Measurements from ENCODE around the gene TMEM132E.
A peak's percentile ranks its signal among the peaks of the same experiment; 100 is the strongest.

TMEM132E gene

GRCh38 chr17:34570506-34570905, 8.9 kb upstream of the TMEM132E start:
- DNase-seq, result no peak

- DNase-seq, result no peak
Measured at GRCh38 chr17:34571428-34572130, 7.8 kb upstream of the TMEM132E start.

- DNase-seq, result no peak
Measured at GRCh38 chr17:34572483-34572882, 6.9 kb upstream of the TMEM132E start.

GRCh38 chr17:34575182-34575581, 4.2 kb upstream of the TMEM132E start:
- DNase-seq, result no peak

GRCh38 chr17:34578016-34578415, 1.4 kb upstream of the TMEM132E start:
- DNase-seq, result no peak

GRCh38 chr17:34578656-34579016, 746 bp upstream of the TMEM132E start:
- no peak for DNase-seq

- no peak for DNase-seq
Measured at GRCh38 chr17:34579979-34580684, 750 bp downstream of the TMEM132E start.

GRCh38 chr17:34580685-34581445, 1.5 kb downstream of the TMEM132E start:
- DNase-seq, result peak; percentile 16

GRCh38 chr17:34581446-34582184, 2.2 kb downstream of the TMEM132E start:
- DNase-seq, result no peak

GRCh38 chr17:34582185-34582900, 3.0 kb downstream of the TMEM132E start:
- no peak for DNase-seq

- no peak for DNase-seq
Measured at GRCh38 chr17:34582901-34583245, 3.5 kb downstream of the TMEM132E start.

GRCh38 chr17:34584805-34585416, 5.5 kb downstream of the TMEM132E start:
- DNase-seq, result no peak

GRCh38 chr17:34586346-34586846, 7.0 kb downstream of the TMEM132E start:
- no peak for DNase-seq

- no peak for DNase-seq
Measured at GRCh38 chr17:34588266-34588665, 8.9 kb downstream of the TMEM132E start.

- DNase-seq, result no peak
Measured at GRCh38 chr17:34589120-34589965, 10.0 kb downstream of the TMEM132E start.

GRCh38 chr17:34592002-34592401, 12.6 kb downstream of the TMEM132E start:
- no peak for DNase-seq

GRCh38 chr17:34596920-34597319, 17.5 kb downstream of the TMEM132E start:
- DNase-seq, result no peak

GRCh38 chr17:34598161-34598776, 18.9 kb downstream of the TMEM132E start:
- DNase-seq, result no peak

GRCh38 chr17:34601416-34601815, 22.0 kb downstream of the TMEM132E start:
- DNase-seq, result no peak

- DNase-seq, result no peak
Measured at GRCh38 chr17:34603974-34604373, 24.6 kb downstream of the TMEM132E start.

Measured in CD4-positive, alpha-beta T cell treated with Interleukin-6 for 4 hours (primary cell).